Loucy (cell line): ENCODE results near the gene TMIE.

ENCODE experiments used
- H2AFZ ChIP-seq: fragments of 200-600 bp; sonication (generic); 2 replicates; pipeline ENCODE4 v1.6.0; 2016; ENCODE audit warnings: antibody characterized with exemption, mild to moderate bottlenecking, low read length, moderate library complexity
- H3F3A ChIP-seq: fragments of 200-600 bp; 2 replicates; pipeline ENCODE4 v1.6.0; 2016; ENCODE audit warnings: antibody characterized with exemption, low read depth, mild to moderate bottlenecking
- H3K27me3 ChIP-seq: fragments of 200-600 bp; sonication (generic); 2 replicates; pipeline ENCODE4 v1.6.1; 2014; ENCODE audit warnings: low read length, mild to moderate bottlenecking; ENCODE audit not compliant: insufficient read depth, poor library complexity, severe bottlenecking
- H3K36me3 ChIP-seq: fragments of 200-600 bp; sonication (generic); 2 replicates; pipeline ENCODE4 v1.6.1; 2016; ENCODE audit warnings: low read length; ENCODE audit not compliant: insufficient read depth
- H3K4me1 ChIP-seq: fragments of 200-600 bp; sonication (generic); 2 replicates; pipeline ENCODE4 v1.5.1; 2014; ENCODE audit warnings: low read length, mild to moderate bottlenecking; ENCODE audit not compliant: insufficient read depth, poor library complexity, severe bottlenecking
- H3K4me2 ChIP-seq: fragments of 200-600 bp; sonication (generic); 2 replicates; pipeline ENCODE4 v1.6.0; 2014; ENCODE audit warnings: antibody characterized with exemption, low read length, low read depth, mild to moderate bottlenecking; ENCODE audit not compliant: poor library complexity, severe bottlenecking
- H3K4me3 ChIP-seq: fragments of 200-600 bp; sonication (generic); 2 replicates; pipeline ENCODE4 v1.5.1; 2014; ENCODE audit warnings: low read length, mild to moderate bottlenecking, mixed read lengths; ENCODE audit not compliant: poor library complexity, severe bottlenecking
- H3K79me2 ChIP-seq: fragments of 200-600 bp; sonication (generic); 2 replicates; pipeline ENCODE4 v1.6.1; 2014; ENCODE audit warnings: low read length; ENCODE audit not compliant: insufficient read depth
- H3K9ac ChIP-seq: fragments of 200-600 bp; sonication (generic); 2 replicates; pipeline ENCODE4 v1.6.0; 2014; ENCODE audit warnings: mild to moderate bottlenecking, low read depth, low read length, moderate library complexity; ENCODE audit not compliant: poor library complexity, severe bottlenecking
- H3K9me2 ChIP-seq: fragments of 200-600 bp; sonication (generic); replicated peaks from 2 replicates; pipeline ENCODE4 v1.6.1; 2016; ENCODE audit warnings: low read depth, low read length, mixed read lengths
- H3K9me3 ChIP-seq: fragments of 200-600 bp; sonication (generic); 2 replicates; pipeline ENCODE4 v1.6.1; 2014; ENCODE audit warnings: mild to moderate bottlenecking, antibody characterized with exemption, low read length, low read depth; ENCODE audit not compliant: insufficient read depth
- H4K20me1 ChIP-seq: fragments of 200-600 bp; sonication (generic); 2 replicates; pipeline ENCODE4 v1.6.0; 2014; ENCODE audit warnings: antibody characterized with exemption, low read length, mild to moderate bottlenecking; ENCODE audit not compliant: insufficient read depth, poor library complexity, severe bottlenecking
- CTCF ChIP-seq: fragments of 200-600 bp; sonication (generic); conservative IDR thresholded peaks from 2 replicates; pipeline ENCODE4 v1.5.1; 2014; ENCODE audit warnings: mild to moderate bottlenecking, antibody characterized with exemption, low read length
- EZH2phosphoT487 ChIP-seq: fragments of 200-600 bp; IDR thresholded peaks from 2 replicates; pipeline ENCODE4 v1.6.1; 2018; ENCODE audit warnings: antibody characterized with exemption, mild to moderate bottlenecking, moderate library complexity, borderline replicate concordance

Gene TMIE

DNA sequence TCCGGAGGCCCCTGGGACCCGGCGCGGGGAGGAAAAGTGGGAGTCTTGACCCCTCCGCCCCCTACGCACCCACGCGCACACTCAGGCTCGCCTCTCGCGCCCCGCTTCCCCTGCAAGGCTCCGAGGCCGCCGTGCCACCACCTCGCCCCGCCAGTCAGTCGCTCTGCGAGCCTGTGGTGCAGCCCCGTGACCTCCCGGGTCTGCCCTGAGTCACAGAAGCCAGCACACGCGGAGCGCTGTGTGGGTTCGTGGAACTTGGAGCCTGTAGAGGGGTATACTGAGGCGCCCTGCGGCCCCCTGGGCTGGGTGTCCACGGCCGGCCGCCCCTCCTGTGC is 7.3 kb upstream of the TMIE start:
- H4K20me1 ChIP-seq = no peaks in the 10 kb centered on the region
- no peaks in the 10 kb centered on the region for H3K9me3 ChIP-seq
- peak overlapping the region; percentile 65 for H3K9ac ChIP-seq
- H2AFZ ChIP-seq = no peak overlapping the region
- no peaks in the 10 kb centered on the region for H3K27me3 ChIP-seq
- H3K36me3 ChIP-seq = no peaks in the 10 kb centered on the region
- H3F3A ChIP-seq = no peaks in the 10 kb centered on the region
- no peak overlapping the region for H3K4me3 ChIP-seq
- TF ChIP-seq EZH2phosphoT487 (no peak), CTCF (no peak)
- no peak overlapping the region for H3K4me2 ChIP-seq
- H3K9me2 ChIP-seq = no peaks in the 10 kb centered on the region
- no peaks in the 10 kb centered on the region for H3K79me2 ChIP-seq
- H3K4me1 ChIP-seq = peaks cover 39% of the 10 kb centered on the region

DNA sequence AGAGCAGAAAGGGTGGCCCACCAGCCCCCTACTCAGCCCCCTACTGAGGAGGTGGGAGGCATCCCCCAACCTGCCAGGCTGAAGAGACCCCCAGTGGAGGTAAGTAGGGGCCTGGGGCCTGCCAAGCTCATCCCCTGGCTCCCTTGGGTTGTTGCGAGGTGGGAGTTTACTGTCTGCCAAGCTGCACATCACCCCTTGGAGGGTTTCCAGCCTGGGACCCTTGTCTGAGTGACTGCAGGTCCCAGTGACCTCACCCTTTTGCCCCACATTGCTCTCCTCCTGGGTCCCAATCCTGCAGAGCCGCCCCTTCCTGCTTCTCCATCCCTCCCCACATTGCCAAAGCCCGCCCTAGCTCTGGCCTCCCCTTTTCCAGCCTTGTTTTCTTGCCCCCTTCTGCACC is 6.7 kb upstream of the TMIE start:
- Histone ChIP-seq H3K27me3 (no peaks in the 10 kb centered on the region), H3K4me3 (no peak overlapping the region), H3K79me2 (no peaks in the 10 kb centered on the region), H3K4me1 (peaks cover 39% of the 10 kb centered on the region), H3K9me3 (no peaks in the 10 kb centered on the region), H3K9ac (peak overlapping the region; percentile 65), H3K9me2 (no peaks in the 10 kb centered on the region), H2AFZ (no peak overlapping the region), H3K4me2 (peak overlapping the region; percentile 40), H3K36me3 (no peaks in the 10 kb centered on the region), H3F3A (no peaks in the 10 kb centered on the region), H4K20me1 (no peaks in the 10 kb centered on the region)
- TF ChIP-seq EZH2phosphoT487 = no peak
- TF ChIP-seq CTCF = no peak

- Histone ChIP-seq H3K36me3 (no peaks in the 10 kb centered on the region), H3K79me2 (no peaks in the 10 kb centered on the region), H3K4me2 (peak overlapping the region; percentile 40), H3K4me3 (peak overlapping the region; percentile 9), H4K20me1 (no peaks in the 10 kb centered on the region), H3F3A (no peaks in the 10 kb centered on the region), H3K27me3 (no peaks in the 10 kb centered on the region), H3K9ac (peak overlapping the region; percentile 65), H3K9me2 (no peaks in the 10 kb centered on the region), H3K9me3 (no peaks in the 10 kb centered on the region), H3K4me1 (peaks cover 39% of the 10 kb centered on the region), H2AFZ (peak overlapping the region; percentile 49; the same call in 1 of the 2 replicates)
- TF ChIP-seq EZH2phosphoT487 (no peak), CTCF (peak; percentile 72)
These were observed 5.8 kb upstream of the TMIE start for GRCh38 chr3:46695177-46695961.
